ENCODE measurements around the gene RACGAP1. TPM values are rescaled to one million over a fixed set of nuclear protein-coding genes. Genes with fewer than 3 reads are reported as not detected.

The RACGAP1 gene
- total and polyA plus RNA-seq, 2 of the 8 experiments (the other 6 are each of a cell fraction or from before 2014, with no cell fraction given), result 18.0 to 66.3 TPM

DNA sequence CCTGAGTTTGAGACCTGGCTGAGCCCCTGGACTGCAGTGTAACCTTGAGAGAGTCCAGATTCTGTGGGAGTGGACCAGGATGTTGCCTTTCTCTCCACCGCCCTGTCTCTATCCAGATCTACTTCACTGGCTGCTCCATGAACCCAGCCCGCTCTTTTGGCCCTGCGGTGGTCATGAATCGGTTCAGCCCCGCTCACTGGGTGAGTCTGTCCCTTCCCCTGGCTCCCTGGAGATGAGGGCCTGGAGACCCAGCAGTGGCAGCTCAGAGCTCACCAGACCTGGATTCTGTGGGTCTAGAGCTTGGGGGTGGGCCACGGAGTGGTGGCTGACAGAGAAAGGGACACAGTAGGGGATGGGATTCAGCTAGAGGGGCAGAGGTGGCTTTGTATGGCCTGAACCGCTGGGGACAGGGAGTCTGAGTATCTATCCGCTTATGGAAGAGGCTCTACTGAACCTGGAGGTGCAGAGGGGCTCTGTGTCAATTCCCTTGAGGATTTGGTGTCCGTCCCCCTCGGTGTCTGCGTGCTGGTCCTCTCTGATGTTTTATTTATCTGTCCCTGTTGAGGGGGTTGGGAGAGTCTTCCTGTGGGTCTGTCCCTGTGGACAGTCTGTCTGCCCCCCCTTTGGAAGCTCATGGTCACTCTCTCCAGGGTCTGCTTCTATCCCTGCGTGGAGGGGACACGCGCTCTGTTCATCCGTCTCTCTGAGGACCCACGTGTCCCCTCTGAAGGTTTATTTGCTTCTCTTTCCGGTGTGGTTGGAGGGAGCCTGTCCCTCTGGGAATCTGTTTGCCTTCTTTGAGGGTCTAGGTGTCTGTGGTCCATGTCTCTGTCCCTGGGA, 61.1 kb downstream of the RACGAP1 start:
- CTCF ChIA-PET (ENCODE audit: partially characterized antibody), result interaction anchor here (0.8 to 23.0 kb wide), 13 partner anchors 8 to 137 kb away, joined by 3 to 420 read pairs (median 29); partner anchors contain the start of genes AQP2 and ASIC1
- POLR2A ChIA-PET (ENCODE audit: partially characterized antibody), result interaction anchor here (1.3 kb wide), 1 partner anchor 18 kb away, joined by 3 read pairs; no protein-coding TSS in a partner anchor
- Histone ChIP-seq H3K4ac (replicated peaks; ENCODE audit: insufficient read length, low read depth, low read length) (no peak overlapping the region), H2AFZ (ENCODE audit: low read length) (no peak overlapping the region), H3K4me2 (ENCODE audit: insufficient read depth in 1 of 2, low read depth in 2 of 2, low read length in 2 of 2) (no peak overlapping the region), H3K14ac (ENCODE audit: insufficient read length) (no peak overlapping the region), H3K4me3 (ENCODE audit: extremely low read depth in 1 of 4, insufficient read depth in 2 of 4, low read depth in 3 of 4, low read length in 4 of 4) (no peak overlapping the region), H3K56ac (replicated peaks; ENCODE audit: insufficient read length, low read depth, low read length) (no peak overlapping the region), H2BK5ac (ENCODE audit: low read depth, low read length) (no peak overlapping the region), H3K23ac (ENCODE audit: insufficient read length) (no peak overlapping the region), H3K23me2 (ENCODE audit: low read depth, low read length) (peaks cover 6% of the 10 kb centered on the region; the same call in 1 of the 2 replicates), H2BK120ac (replicated peaks; ENCODE audit: low read depth, low read length) (no peak overlapping the region), H3K27me3 (replicated peaks in 1 of 4; ENCODE audit: control insufficient read depth in 3 of 4, extremely low read depth in 1 of 4, insufficient read depth in 3 of 4, low read length in 3 of 4) (peaks cover 12 to 62% (median 41%) of the 10 kb centered on the region in 4 experiments), H4K91ac (replicated peaks; ENCODE audit: insufficient read length, low read length) (no peak overlapping the region), H2BK15ac (ENCODE audit: low read length) (no peak overlapping the region), H3K18ac (ENCODE audit: extremely low read depth, low read length) (no peak overlapping the region), H3K9me3 (ENCODE audit: insufficient read depth in 2 of 2, low read depth in 1 of 2, low read length in 1 of 2) (no peaks in the 10 kb centered on the region), H3K4me1 (replicated peaks in 1 of 4; ENCODE audit: control insufficient read depth in 3 of 4, insufficient read depth in 4 of 4, low read length in 3 of 4) (peaks cover 4 to 23% (median 14%) of the 10 kb centered on the region in 4 experiments), H3K27ac (ENCODE audit: low read depth, low read length) (no peak overlapping the region), H2AK5ac (ENCODE audit: low read depth, low read length) (no peak overlapping the region; the same call in 1 of the 2 replicates), H4K8ac (ENCODE audit: extremely low read depth, insufficient read depth, low read length) (peak overlapping the region; percentile 9; the same call in 1 of the 2 replicates), H3K9ac (replicated peaks in 1 of 4; ENCODE audit: extremely low read depth in 1 of 4, low read depth in 3 of 4, low read length in 3 of 4) (no peak overlapping the region), H3K36me3 (ENCODE audit: control insufficient read depth in 2 of 4, insufficient read depth in 4 of 4, low read length in 3 of 4) (no peaks in the 10 kb centered on the region), H3K79me2 (ENCODE audit: control insufficient read depth in 1 of 2, insufficient read depth in 2 of 2, low read length in 2 of 2) (no peaks in the 10 kb centered on the region), H4K20me1 (replicated peaks in 1 of 2; ENCODE audit: control insufficient read depth in 1 of 2, insufficient read depth in 2 of 2, low read length in 2 of 2) (no peaks in the 10 kb centered on the region), H2BK20ac (ENCODE audit: low read length) (no peak overlapping the region), H3K79me1 (ENCODE audit: low read depth, low read length) (no peaks in the 10 kb centered on the region), H2BK12ac (ENCODE audit: low read depth, low read length) (no peak overlapping the region), H4K5ac (ENCODE audit: insufficient read length, low read depth, low read length) (no peak overlapping the region)
- WGBS, 2 experiments (ENCODE audit: extremely low coverage in 1 of 2, insufficient coverage in 1 of 2, insufficient read length in 1 of 2, insufficient replicate concordance in 2 of 2, low coverage in 1 of 2, low lambda C conversion rate in 2 of 2, missing lambda C conversion rate in 1 of 2), result 84% methylated on average over 17 of the region's 17 CpGs; no CpG with 5 or more reads in 1 of the 2 experiments
- TF ChIP-seq SIRT6 (IDR thresholded peaks at IDR 0.05; ENCODE audit: low read length), result no peak
- no peak for TF ChIP-seq HDAC6 (IDR thresholded peaks at IDR 0.05; ENCODE audit: low read depth, low read length)
- TF ChIP-seq NRF1 (IDR thresholded peaks at IDR 0.05; ENCODE audit: low read depth, low read length), result no peak
- no peak for TF ChIP-seq CHD2 (IDR thresholded peaks at IDR 0.05; ENCODE audit: low read length)
- FAIRE-seq (no peak), DNase-seq (ENCODE audit: low read depth in 1 of 2, low spot score in 2 of 2) (no peak)
